Small intestine (tissue), 7 donors: ENCODE data around the gene RACK1. TPM values are rescaled to one million over a fixed set of nuclear protein-coding genes. Genes with fewer than 3 reads are reported as not detected.
"Not testable (repeated sequence)": the region's sequence is repeated elsewhere in the genome, so short reads cannot be mapped to it uniquely, and the experiment has no call there.

Experiments
- DNase-seq, 2 donors: peaks; one replicate each; pipeline versions ENCODE4 v3.0.0 to v3.0.0-alpha.2; 2013
- FAIRE-seq: peaks from 2 replicates; lab custom pipeline; 2012; peaks lifted over from hg19 to GRCh38; lab: Jason Lieb, UNC
- H3K27ac ChIP-seq, 3 donors: one replicate each; pipeline ENCODE4 v1.5.1; 2013; ENCODE audit warnings: low read length in 2 of 3, mild to moderate bottlenecking in 2 of 3, control low read depth in 1 of 3, inconsistent platforms in 1 of 3, low read depth in 1 of 3, moderate library complexity in 1 of 3
- H3K27me3 ChIP-seq, 3 donors: one replicate each; pipeline ENCODE4 v1.6.1; 2013; ENCODE audit warnings: low read length in 3 of 3, inconsistent platforms in 1 of 3; ENCODE audit not compliant: control insufficient read depth in 3 of 3, insufficient read depth in 3 of 3
- H3K36me3 ChIP-seq, 3 donors: one replicate each; pipeline ENCODE4 v1.6.1; 2013; ENCODE audit warnings: low read length in 3 of 3, inconsistent platforms in 1 of 3, low read depth in 1 of 3, mild to moderate bottlenecking in 1 of 3, moderate library complexity in 1 of 3; ENCODE audit not compliant: control insufficient read depth in 3 of 3, insufficient read depth in 2 of 3
- H3K4me1 ChIP-seq, 3 donors: one replicate each; pipeline ENCODE4 v1.6.1; 2013; ENCODE audit warnings: low read length in 2 of 3, inconsistent platforms in 1 of 3, low read depth in 1 of 3, mild to moderate bottlenecking in 1 of 3, moderate library complexity in 1 of 3; ENCODE audit not compliant: control insufficient read depth in 3 of 3, insufficient read depth in 2 of 3
- H3K4me3 ChIP-seq, 3 donors: one replicate each; pipeline ENCODE4 v1.5.1; 2013; ENCODE audit warnings: low read length in 3 of 3, control low read depth in 1 of 3, inconsistent platforms in 1 of 3, low read depth in 1 of 3, mild to moderate bottlenecking in 1 of 3, moderate library complexity in 1 of 3
- H3K9me3 ChIP-seq, 2 donors: one replicate each; pipeline ENCODE4 v1.6.1; 2013; ENCODE audit warnings: low read depth in 1 of 2, low read length in 1 of 2; ENCODE audit not compliant: control insufficient read depth in 2 of 2, insufficient read depth in 1 of 2
- WGBS, 3 donors: extraction: QIAGEN DNeasy Blood & Tissue Kit; methylation state at CpG; one replicate each; pipeline ENCODE4 v1.1.7; 2013; 5-methylcytosine and 5-hydroxymethylcytosine counted together
- polyA plus RNA-seq, 4 donors: library from polyadenylated mRNA; stranded (reverse) in 3 of 4; unstranded in 1 of 4; fragments of 200-250 nt in 3 of 4; fragments of 120-200 nt in 1 of 4; gene quantifications; one replicate each; pipeline versions ENCODE4 v1.2.1 to v1.2.3, GENCODE V29; 2013
- donor health status: healthy with polysubstance abuse.
- donor health status: control.
- donor health status: control.
- donor health status: Bipolar disorder and iron deficiency.
- donor health status: healthy.

RACK1 gene
- polyA plus RNA-seq, 4 donors: 1,482 to 3,503 (median 2,448) TPM

GRCh38 chr5:181267291-181267904 is 23.7 kb upstream of the RACK1 start:
- H3K4me3 ChIP-seq: not testable (repeated sequence)
- 50 to 61% (median 60%) methylated on average over 8 of the region's 8 CpGs for WGBS, 3 donors

DNA sequence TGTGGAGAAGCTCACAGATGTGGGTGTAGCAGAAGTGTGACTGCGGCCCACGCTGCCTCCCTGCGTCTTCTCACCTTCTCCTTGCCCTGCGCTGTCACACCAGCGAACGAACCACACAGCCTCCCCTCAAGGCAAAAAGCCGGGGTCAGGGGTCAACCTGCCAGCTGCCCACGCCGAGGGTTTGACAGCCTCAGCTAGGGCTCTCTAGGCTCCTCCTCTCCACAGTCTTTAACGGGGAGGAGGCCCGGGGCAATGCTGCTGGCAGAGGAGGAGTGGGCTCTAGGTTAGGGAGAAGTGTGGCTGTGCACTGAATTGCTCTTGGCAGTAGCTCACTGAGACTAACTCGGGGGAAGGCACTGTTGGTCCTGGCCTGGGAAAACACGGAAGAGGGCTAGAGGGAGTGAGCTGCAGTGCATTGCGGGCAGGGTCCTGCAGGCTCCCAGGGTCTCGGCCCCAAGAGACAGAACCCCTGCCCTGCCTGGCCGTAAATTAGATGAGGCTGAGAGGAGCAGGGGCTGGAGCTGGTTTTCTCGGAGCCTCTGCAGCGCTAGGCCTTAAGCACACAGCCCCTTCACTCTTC is 21.5 kb upstream of the RACK1 start:
- H3K9me3 ChIP-seq: peaks cover 0 to 4% of the 10 kb centered on the region in 2 donors
- DNase-seq (no peak), FAIRE-seq (no peak)
- H3K27ac ChIP-seq: no peak overlapping the region
- H3K4me3 ChIP-seq: no peak overlapping the region
- H3K4me1 ChIP-seq: peaks cover 0 to 2% (median 0%) of the 10 kb centered on the region in 3 donors
- peaks cover 0 to 20% (median 0%) of the 10 kb centered on the region in 3 donors for H3K36me3 ChIP-seq
- no peaks in the 10 kb centered on the region for H3K27me3 ChIP-seq
- 79 to 90% (median 88%) methylated on average over 18 of the region's 18 CpGs for WGBS, 3 donors

More at GRCh38 chr5:181267291-181267904, 23.7 kb upstream of the RACK1 start:
- H3K9me3 ChIP-seq, H3K27ac ChIP-seq, DNase-seq, FAIRE-seq, H3K4me1 ChIP-seq, H3K27me3 ChIP-seq: not testable (repeated sequence)
- peaks cover 0 to 20% (median 0%) of the 10 kb centered on the region in 3 donors for H3K36me3 ChIP-seq

- Histone ChIP-seq H3K27me3 (no peaks in the 10 kb centered on the region), H3K9me3 (peaks cover 0 to 4% of the 10 kb centered on the region in 2 donors), H3K4me1 (peaks cover 2 to 13% (median 8%) of the 10 kb centered on the region in 3 donors), H3K4me3 (no peak overlapping the region), H3K27ac (no peak overlapping the region), H3K36me3 (peaks cover 0 to 20% (median 0%) of the 10 kb centered on the region in 3 donors)
- WGBS, 3 donors: 68 to 77% (median 73%) methylated on average over 5 of the region's 5 CpGs
- FAIRE-seq (no peak), DNase-seq (no peak)
Measured at GRCh38 chr5:181263633-181264032, 19.9 kb upstream of the RACK1 start.

DNA sequence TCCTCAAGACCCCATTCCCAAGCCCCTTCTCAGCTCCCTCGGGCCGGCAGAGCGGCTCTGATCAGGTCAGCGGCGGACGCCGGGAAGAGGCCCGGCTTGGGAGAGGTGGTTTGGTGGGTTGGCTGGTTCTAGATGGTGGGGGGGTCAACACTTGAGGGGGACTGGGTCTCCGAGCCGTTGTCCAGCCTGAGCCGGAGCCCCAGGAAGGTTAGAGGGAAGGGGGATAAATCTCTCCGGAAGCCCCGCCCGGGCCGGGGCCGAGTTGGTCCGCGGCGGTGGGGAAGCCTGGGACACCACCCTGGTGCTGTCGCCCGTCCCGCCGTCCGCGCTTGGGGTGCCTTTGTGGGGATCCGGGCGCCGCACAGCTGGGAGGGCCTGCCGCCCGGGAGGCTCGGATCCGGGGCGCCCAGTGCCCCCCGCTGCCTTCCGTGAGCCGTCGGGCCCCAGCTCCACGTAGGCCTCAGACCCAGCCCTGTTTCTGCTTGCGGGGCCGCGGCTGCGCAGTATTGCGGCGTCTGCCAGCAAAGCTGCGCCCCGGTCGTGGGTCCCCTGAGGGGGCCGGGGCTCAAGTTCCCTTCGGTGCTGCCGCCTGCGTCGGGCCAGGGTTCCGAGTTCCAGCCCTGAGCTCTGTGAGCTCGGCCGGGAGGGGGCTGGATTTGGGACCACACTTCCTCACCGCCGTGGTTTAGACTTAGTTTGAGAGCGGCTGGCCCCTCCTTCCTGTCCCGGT is 17.8 kb upstream of the RACK1 start:
- peak overlapping the region; percentile 98 to 100 (median 99) for H3K27ac ChIP-seq
- peaks cover 2 to 16% (median 16%) of the 10 kb centered on the region in 3 donors for H3K4me1 ChIP-seq
- peaks cover 0 to 26% (median 0%) of the 10 kb centered on the region in 3 donors for H3K36me3 ChIP-seq
- DNase-seq (peak; percentile 80 to 94), FAIRE-seq (no peak)
- H3K4me3 ChIP-seq: peak overlapping the region; percentile 81 to 91 (median 87)
- 0 to 1% (median 0%) methylated on average over 27 to 59 of the region's 59 CpGs for WGBS, 3 donors
- H3K9me3 ChIP-seq: peaks cover 0 to 4% of the 10 kb centered on the region in 2 donors
- no peaks in the 10 kb centered on the region for H3K27me3 ChIP-seq

DNA sequence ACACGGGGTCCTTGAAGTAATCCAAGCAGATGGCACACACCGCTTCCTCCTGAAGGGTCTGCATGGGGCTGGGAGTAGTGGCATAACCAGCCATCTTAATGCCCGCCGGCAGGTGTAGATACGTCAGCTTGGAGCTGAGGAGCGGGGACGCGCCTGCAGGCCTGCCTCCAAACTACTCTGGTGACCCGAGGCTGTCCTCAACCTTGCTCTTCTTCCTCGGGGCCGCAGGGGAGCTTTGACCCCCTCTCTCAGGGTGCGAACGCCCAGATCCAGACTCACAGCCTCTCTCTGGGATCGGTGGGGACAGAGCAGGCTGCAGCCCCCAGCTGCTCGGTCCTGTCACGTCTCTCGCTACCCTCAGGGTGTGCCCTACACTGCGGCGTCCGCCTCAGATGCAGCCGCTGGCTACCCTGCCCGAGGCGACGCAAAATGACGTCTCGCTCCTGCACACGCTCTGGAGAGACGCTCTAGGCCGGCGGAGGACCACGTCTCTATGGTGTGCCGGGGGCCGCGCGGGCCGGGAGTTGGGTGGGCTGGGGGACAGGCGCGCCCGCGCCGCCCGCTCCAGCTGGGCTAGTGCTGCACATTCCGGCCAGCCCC is 17.1 kb upstream of the RACK1 start, which contains the start of gene TRIM52:
TSS of gene TRIM52 (minus strand) at position 424 of the 600 bp plus-strand sequence. CDS start at position 94, 330 bp downstream.
- peaks cover 0 to 4% of the 10 kb centered on the region in 2 donors for H3K9me3 ChIP-seq
- no peaks in the 10 kb centered on the region for H3K27me3 ChIP-seq
- peaks cover 2 to 16% (median 16%) of the 10 kb centered on the region in 3 donors for H3K4me1 ChIP-seq
- no peak for FAIRE-seq
- H3K36me3 ChIP-seq: peaks cover 0 to 26% (median 0%) of the 10 kb centered on the region in 3 donors
- H3K4me3 ChIP-seq: peak within 1 kb of the TSS; percentile 81 to 91 (median 87)
- DNase-seq: peak; percentile 93 to 97
- H3K27ac ChIP-seq: peak within 1 kb of the TSS; percentile 98 to 100 (median 99)
- 0% methylated on average over 40 to 43 of the region's 43 CpGs for WGBS, 3 donors

DNA sequence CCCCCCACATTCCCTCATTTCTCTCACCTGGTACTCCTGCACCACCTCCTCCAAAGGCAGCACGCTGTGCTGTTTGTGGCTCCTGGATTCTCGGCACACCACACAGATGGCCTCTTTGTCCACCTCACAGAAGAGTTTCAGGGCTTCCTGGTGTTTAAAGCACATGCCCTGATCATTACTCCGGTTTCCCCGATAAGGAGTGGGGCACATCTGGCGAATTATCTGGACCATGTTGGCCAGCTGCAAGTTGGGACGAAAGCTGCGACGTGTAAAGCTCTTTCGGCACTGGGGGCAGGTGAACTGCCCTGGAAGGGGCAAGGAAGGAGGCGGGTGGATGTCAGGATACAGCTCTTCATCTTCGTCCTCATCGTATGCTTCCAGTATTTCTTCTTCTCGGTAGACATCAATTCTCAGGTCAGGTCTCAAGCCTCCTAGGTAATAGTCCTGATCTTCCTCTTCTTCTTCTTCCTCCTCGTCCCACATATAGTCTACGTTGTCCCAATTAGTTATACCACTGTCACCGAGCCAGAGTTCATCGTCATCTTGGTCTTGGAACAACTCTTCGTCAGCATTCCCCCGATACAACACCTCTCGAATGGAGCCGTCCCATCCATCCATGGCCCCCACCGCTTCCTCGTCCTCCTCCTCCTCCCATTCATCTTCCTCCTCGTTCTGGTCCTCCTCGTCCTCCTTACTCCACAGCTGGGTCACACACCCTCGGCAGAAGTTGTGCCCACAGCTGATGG is 16.4 kb upstream of the RACK1 start:
- WGBS, 3 donors: 0 to 1% (median 1%) methylated on average over 26 of the region's 26 CpGs
- H3K27ac ChIP-seq: peak overlapping the region; percentile 98 to 100 (median 99)
- no peak for FAIRE-seq

GRCh38 chr5:181259283-181259682 is 15.6 kb upstream of the RACK1 start:
- WGBS, 3 donors: 9 to 32% (median 15%) methylated on average over 2 of the region's 2 CpGs
- H3K9me3 ChIP-seq: peaks cover 0 to 4% of the 10 kb centered on the region in 2 donors
- no peaks in the 10 kb centered on the region for H3K27me3 ChIP-seq
- H3K27ac ChIP-seq: no peak overlapping the region
- H3K4me3 ChIP-seq: peak overlapping the region in 2 of 3 donors; percentile 81 to 91
- H3K36me3 ChIP-seq: peaks cover 0 to 20% (median 0%) of the 10 kb centered on the region in 3 donors
- DNase-seq (no peak), FAIRE-seq (no peak)
- H3K4me1 ChIP-seq: peaks cover 2 to 16% (median 16%) of the 10 kb centered on the region in 3 donors

More for the DNA sequence above, 16.4 kb upstream of the RACK1 start:
- H3K4me3 ChIP-seq: peak overlapping the region; percentile 81 to 91 (median 87)
- peaks cover 2 to 16% (median 16%) of the 10 kb centered on the region in 3 donors for H3K4me1 ChIP-seq
- no peaks in the 10 kb centered on the region for H3K27me3 ChIP-seq
- peaks cover 0 to 4% of the 10 kb centered on the region in 2 donors for H3K9me3 ChIP-seq
- H3K36me3 ChIP-seq: peaks cover 0 to 22% (median 0%) of the 10 kb centered on the region in 3 donors
- DNase-seq: peak in 1 of 2 donors; percentile 35
